ENCODE measurements around the gene SELENOO.

The SELENOO gene

GRCh38 chr22:50174382-50175190 lies 26.2 kb upstream of the SELENOO start:
- H3K36me3 ChIP-seq (ENCODE audit: control insufficient read depth in 1 of 2, insufficient read depth in 2 of 2, low read length in 2 of 2): no peaks in the 10 kb centered on the region
- no peaks in the 10 kb centered on the region for H3K9me3 ChIP-seq (ENCODE audit: control insufficient read depth in 1 of 2, low read length in 2 of 2)
- peaks cover 16% of the 10 kb centered on the region for H3K27me3 ChIP-seq (ENCODE audit: low read depth, low read length)
- H3K4me3 ChIP-seq (ENCODE audit: low read depth in 1 of 2, low read length in 2 of 2): no peak overlapping the region
- no peak overlapping the region for H3K27ac ChIP-seq (ENCODE audit: low read length)
- peaks cover 0 to 12% of the 10 kb centered on the region in 2 donors for H3K4me1 ChIP-seq (ENCODE audit: control insufficient read depth in 1 of 2, insufficient read depth in 2 of 2, low read length in 2 of 2)

GRCh38 chr22:50175191-50175461 lies 25.7 kb upstream of the SELENOO start:
- Histone ChIP-seq H3K4me1 (ENCODE audit: control insufficient read depth in 1 of 2, insufficient read depth in 2 of 2, low read length in 2 of 2) (peaks cover 0 to 12% of the 10 kb centered on the region in 2 donors), H3K27ac (ENCODE audit: low read length) (no peak overlapping the region), H3K9me3 (ENCODE audit: control insufficient read depth in 1 of 2, low read length in 2 of 2) (no peaks in the 10 kb centered on the region), H3K4me3 (ENCODE audit: low read depth in 1 of 2, low read length in 2 of 2) (no peak overlapping the region), H3K36me3 (ENCODE audit: control insufficient read depth in 1 of 2, insufficient read depth in 2 of 2, low read length in 2 of 2) (no peaks in the 10 kb centered on the region), H3K27me3 (ENCODE audit: low read depth, low read length) (peaks cover 17% of the 10 kb centered on the region)

- no peak overlapping the region for H3K27ac ChIP-seq (ENCODE audit: low read length)
- peaks cover 17% of the 10 kb centered on the region for H3K27me3 ChIP-seq (ENCODE audit: low read depth, low read length)
- H3K36me3 ChIP-seq (ENCODE audit: control insufficient read depth in 1 of 2, insufficient read depth in 2 of 2, low read length in 2 of 2): no peaks in the 10 kb centered on the region
- no peak overlapping the region for H3K4me3 ChIP-seq (ENCODE audit: low read depth in 1 of 2, low read length in 2 of 2)
- no peaks in the 10 kb centered on the region for H3K9me3 ChIP-seq (ENCODE audit: control insufficient read depth in 1 of 2, low read length in 2 of 2)
- H3K4me1 ChIP-seq (ENCODE audit: control insufficient read depth in 1 of 2, insufficient read depth in 2 of 2, low read length in 2 of 2): peaks cover 0 to 6% of the 10 kb centered on the region in 2 donors
These were observed 24.6 kb upstream of the SELENOO start for GRCh38 chr22:50175921-50176849.

GRCh38 chr22:50176850-50177536 lies 23.8 kb upstream of the SELENOO start:
- H3K27me3 ChIP-seq (ENCODE audit: low read depth, low read length): peaks cover 12% of the 10 kb centered on the region
- no peaks in the 10 kb centered on the region for H3K9me3 ChIP-seq (ENCODE audit: control insufficient read depth in 1 of 2, low read length in 2 of 2)
- H3K36me3 ChIP-seq (ENCODE audit: control insufficient read depth in 1 of 2, insufficient read depth in 2 of 2, low read length in 2 of 2): no peaks in the 10 kb centered on the region

GRCh38 chr22:50177537-50178470 lies 23.0 kb upstream of the SELENOO start:
- Histone ChIP-seq H3K4me1 (ENCODE audit: control insufficient read depth in 1 of 2, insufficient read depth in 2 of 2, low read length in 2 of 2) (no peaks in the 10 kb centered on the region), H3K27ac (ENCODE audit: low read length) (no peak overlapping the region), H3K4me3 (ENCODE audit: low read depth in 1 of 2, low read length in 2 of 2) (no peak overlapping the region), H3K36me3 (ENCODE audit: control insufficient read depth in 1 of 2, insufficient read depth in 2 of 2, low read length in 2 of 2) (no peaks in the 10 kb centered on the region), H3K9me3 (ENCODE audit: control insufficient read depth in 1 of 2, low read length in 2 of 2) (no peaks in the 10 kb centered on the region), H3K27me3 (ENCODE audit: low read depth, low read length) (peaks cover 12% of the 10 kb centered on the region)

More at GRCh38 chr22:50176850-50177536, 23.8 kb upstream of the SELENOO start:
- H3K4me1 ChIP-seq (ENCODE audit: control insufficient read depth in 1 of 2, insufficient read depth in 2 of 2, low read length in 2 of 2): peaks cover 0 to 3% of the 10 kb centered on the region in 2 donors
- H3K4me3 ChIP-seq (ENCODE audit: low read depth in 1 of 2, low read length in 2 of 2): no peak overlapping the region
- H3K27ac ChIP-seq (ENCODE audit: low read length): no peak overlapping the region

- H3K4me1 ChIP-seq (ENCODE audit: control insufficient read depth in 1 of 2, insufficient read depth in 2 of 2, low read length in 2 of 2): peaks cover 0 to under 1% of the 10 kb centered on the region in 2 donors
- no peaks in the 10 kb centered on the region for H3K36me3 ChIP-seq (ENCODE audit: control insufficient read depth in 1 of 2, insufficient read depth in 2 of 2, low read length in 2 of 2)
- peaks cover 12% of the 10 kb centered on the region for H3K27me3 ChIP-seq (ENCODE audit: low read depth, low read length)
These were observed 22.3 kb upstream of the SELENOO start for GRCh38 chr22:50178471-50178864.

GRCh38 chr22:50178871-50179869 lies 21.6 kb upstream of the SELENOO start:
- Histone ChIP-seq H3K27ac (ENCODE audit: low read length) (no peak overlapping the region), H3K9me3 (ENCODE audit: control insufficient read depth in 1 of 2, low read length in 2 of 2) (no peaks in the 10 kb centered on the region), H3K4me3 (ENCODE audit: low read depth in 1 of 2, low read length in 2 of 2) (no peak overlapping the region), H3K36me3 (ENCODE audit: control insufficient read depth in 1 of 2, insufficient read depth in 2 of 2, low read length in 2 of 2) (no peaks in the 10 kb centered on the region), H3K27me3 (ENCODE audit: low read depth, low read length) (peaks cover 12% of the 10 kb centered on the region), H3K4me1 (ENCODE audit: control insufficient read depth in 1 of 2, insufficient read depth in 2 of 2, low read length in 2 of 2) (peaks cover 3 to 7% of the 10 kb centered on the region in 2 donors)

More at GRCh38 chr22:50178471-50178864, 22.3 kb upstream of the SELENOO start:
- H3K4me3 ChIP-seq (ENCODE audit: low read depth in 1 of 2, low read length in 2 of 2): no peak overlapping the region
- H3K9me3 ChIP-seq (ENCODE audit: control insufficient read depth in 1 of 2, low read length in 2 of 2): no peaks in the 10 kb centered on the region
- H3K27ac ChIP-seq (ENCODE audit: low read length): no peak overlapping the region

- H3K4me1 ChIP-seq (ENCODE audit: control insufficient read depth in 1 of 2, insufficient read depth in 2 of 2, low read length in 2 of 2): peaks cover 3 to 17% of the 10 kb centered on the region in 2 donors
- H3K36me3 ChIP-seq (ENCODE audit: control insufficient read depth in 1 of 2, insufficient read depth in 2 of 2, low read length in 2 of 2): no peaks in the 10 kb centered on the region
- no peak overlapping the region for H3K27ac ChIP-seq (ENCODE audit: low read length)
- H3K9me3 ChIP-seq (ENCODE audit: control insufficient read depth in 1 of 2, low read length in 2 of 2): no peaks in the 10 kb centered on the region
- peaks cover 12% of the 10 kb centered on the region for H3K27me3 ChIP-seq (ENCODE audit: low read depth, low read length)
- no peak overlapping the region for H3K4me3 ChIP-seq (ENCODE audit: low read depth in 1 of 2, low read length in 2 of 2)
These were observed 20.7 kb upstream of the SELENOO start for GRCh38 chr22:50179937-50180726.

GRCh38 chr22:50180727-50181521 lies 19.9 kb upstream of the SELENOO start:
- Histone ChIP-seq H3K27me3 (ENCODE audit: low read depth, low read length) (peaks cover 12% of the 10 kb centered on the region), H3K9me3 (ENCODE audit: control insufficient read depth in 1 of 2, low read length in 2 of 2) (no peaks in the 10 kb centered on the region), H3K4me3 (ENCODE audit: low read depth in 1 of 2, low read length in 2 of 2) (no peak overlapping the region), H3K36me3 (ENCODE audit: control insufficient read depth in 1 of 2, insufficient read depth in 2 of 2, low read length in 2 of 2) (no peaks in the 10 kb centered on the region), H3K4me1 (ENCODE audit: control insufficient read depth in 1 of 2, insufficient read depth in 2 of 2, low read length in 2 of 2) (peaks cover 3 to 19% of the 10 kb centered on the region in 2 donors), H3K27ac (ENCODE audit: low read length) (no peak overlapping the region)
